GM19025 (cell line): ENCODE results near the gene WASHC2C.
"Not testable (repeated sequence)": the region's sequence is repeated elsewhere in the genome, so short reads cannot be mapped to it uniquely, and the experiment has no call there.

Experiments used
- ATAC-seq: cut with Tn5 transposase; IDR thresholded peaks from one replicate; pipeline ENCODE4 v1.9.1; 2021; ENCODE audit warnings: mild to moderate bottlenecking, low read depth, moderate library complexity; ENCODE audit not compliant: unreplicated experiment

WASHC2C gene

GRCh38 chr10:45768334-45768733 is 41.3 kb downstream of the WASHC2C start:
- ATAC-seq: not testable (repeated sequence)

DNA sequence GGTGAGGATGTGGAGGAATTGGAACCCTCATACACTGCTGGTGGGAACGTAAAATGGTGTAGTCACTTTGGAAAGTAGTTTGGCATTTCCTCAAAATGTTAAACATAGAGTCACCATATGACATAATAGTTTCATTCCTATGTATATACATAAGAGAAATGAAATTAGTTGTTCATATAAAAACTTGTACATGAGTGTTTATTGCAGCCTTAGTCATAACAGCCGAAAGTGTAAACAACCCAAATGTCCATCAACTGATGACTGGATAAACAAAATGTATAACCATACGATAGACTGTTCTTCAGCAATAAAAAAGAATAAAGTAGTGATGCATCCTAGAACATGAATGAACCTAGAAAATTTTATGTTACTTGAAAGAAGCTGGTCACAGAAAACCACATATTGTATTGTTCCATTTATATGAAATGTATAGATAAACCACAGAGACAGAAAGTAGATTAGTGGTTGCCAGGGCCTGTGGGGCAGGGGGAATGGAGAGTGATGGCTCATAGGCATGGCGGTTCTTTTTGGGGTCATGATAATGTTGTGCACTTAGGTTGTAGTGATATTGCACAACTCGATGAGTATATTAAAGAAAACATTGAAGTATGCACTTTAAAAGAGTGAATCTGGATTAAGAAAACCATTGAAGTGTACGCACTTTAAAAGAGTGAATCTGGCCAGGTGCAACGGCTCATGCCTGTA is 44.8 kb downstream of the WASHC2C start:
- not testable (repeated sequence) for ATAC-seq

DNA sequence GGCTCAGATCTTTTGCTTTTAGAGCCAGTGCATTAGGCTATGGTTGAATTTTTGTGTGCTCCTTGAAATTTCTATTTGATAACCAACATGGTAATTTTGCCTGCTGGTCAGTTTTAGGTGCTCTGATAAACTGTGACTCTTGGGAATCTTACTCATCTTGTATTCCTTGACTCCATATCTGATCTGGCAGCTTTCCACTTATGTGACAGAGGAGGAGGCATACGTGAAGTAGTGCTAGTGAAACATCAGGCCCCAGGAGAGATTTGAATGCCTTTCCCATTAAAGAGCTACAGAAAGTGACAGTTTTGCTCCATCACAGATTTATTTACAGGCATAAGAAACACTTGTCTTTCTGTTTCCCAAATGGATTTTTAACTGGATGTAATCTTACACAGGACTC is 59.2 kb downstream of the WASHC2C start:
- ATAC-seq: not testable (repeated sequence)

GRCh38 chr10:45787212-45787741 is 60.2 kb downstream of the WASHC2C start:
- ATAC-seq: not testable (repeated sequence)

- ATAC-seq: not testable (repeated sequence)
These were observed 62.9 kb downstream of the WASHC2C start for GRCh38 chr10:45789991-45790390.

GRCh38 chr10:45790694-45791426 is 63.8 kb downstream of the WASHC2C start:
- ATAC-seq: not testable (repeated sequence)

DNA sequence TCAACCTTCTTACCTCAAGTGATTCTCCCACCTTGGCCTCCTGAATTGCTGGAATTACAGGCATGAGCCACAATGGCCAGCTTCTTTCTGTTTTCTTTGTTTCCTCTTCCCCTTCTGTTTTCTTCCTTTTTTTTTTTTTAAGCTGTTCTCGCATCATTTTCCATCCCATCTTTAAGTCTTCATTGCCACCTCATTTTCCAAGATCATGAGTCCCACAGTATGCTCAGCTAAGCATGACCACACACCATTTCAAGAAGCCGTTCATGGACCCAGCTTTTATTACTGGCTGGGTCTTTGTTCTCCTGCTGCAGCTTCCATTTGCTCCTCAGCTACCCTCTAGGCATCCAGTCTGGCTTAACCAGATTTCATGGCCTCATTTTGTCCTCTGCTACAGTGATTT is 67.7 kb downstream of the WASHC2C start:
- ATAC-seq: not testable (repeated sequence)

GRCh38 chr10:45803060-45804010 is 76.3 kb downstream of the WASHC2C start:
- ATAC-seq: not testable (repeated sequence)

DNA sequence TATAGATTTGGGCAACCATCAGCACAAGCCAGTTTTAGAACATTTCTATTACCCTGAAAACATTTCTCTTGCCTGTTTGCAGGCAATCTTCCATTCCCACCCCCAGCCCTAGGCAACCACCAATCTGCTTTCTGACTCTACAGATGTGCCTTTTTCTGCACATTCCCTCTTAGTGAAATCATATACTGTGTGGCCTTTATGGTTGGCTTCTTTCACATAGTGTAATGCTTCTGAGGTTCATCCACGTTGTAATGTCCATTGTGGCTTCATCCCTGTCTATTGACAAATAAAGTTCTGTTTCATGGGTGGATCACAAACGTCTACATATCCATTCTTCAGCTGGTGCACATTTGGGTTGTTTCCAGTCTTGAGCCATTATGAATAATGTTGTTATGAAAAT is 77.9 kb downstream of the WASHC2C start:
- not testable (repeated sequence) for ATAC-seq

GRCh38 chr10:45809837-45810236 is 82.8 kb downstream of the WASHC2C start:
- ATAC-seq: no peak

- ATAC-seq: no peak
These were observed 84.0 kb downstream of the WASHC2C start for GRCh38 chr10:45811075-45811474.

- not testable (repeated sequence) for ATAC-seq
These were observed 85.9 kb downstream of the WASHC2C start for GRCh38 chr10:45812959-45813358.

DNA sequence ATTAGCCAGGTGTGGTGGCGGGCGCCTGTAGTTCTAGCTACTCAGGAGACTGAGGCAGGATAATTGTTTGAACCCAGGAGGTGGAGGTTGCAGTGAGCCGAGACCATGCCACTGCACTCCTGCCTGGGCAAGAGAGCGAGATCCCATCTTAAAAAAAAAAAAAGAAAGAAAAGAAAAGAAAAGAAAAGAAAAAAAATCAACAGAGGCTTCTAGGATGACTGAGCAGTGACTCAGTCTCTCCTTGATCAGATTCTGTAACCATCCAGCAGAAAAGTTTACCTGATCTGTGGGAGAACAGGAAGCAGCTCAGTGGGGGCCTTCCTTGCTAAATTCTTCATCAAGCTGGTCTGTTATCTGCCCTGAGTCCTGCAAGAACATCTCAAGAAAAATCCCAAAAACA is 87.1 kb downstream of the WASHC2C start:
- ATAC-seq: not testable (repeated sequence)

DNA sequence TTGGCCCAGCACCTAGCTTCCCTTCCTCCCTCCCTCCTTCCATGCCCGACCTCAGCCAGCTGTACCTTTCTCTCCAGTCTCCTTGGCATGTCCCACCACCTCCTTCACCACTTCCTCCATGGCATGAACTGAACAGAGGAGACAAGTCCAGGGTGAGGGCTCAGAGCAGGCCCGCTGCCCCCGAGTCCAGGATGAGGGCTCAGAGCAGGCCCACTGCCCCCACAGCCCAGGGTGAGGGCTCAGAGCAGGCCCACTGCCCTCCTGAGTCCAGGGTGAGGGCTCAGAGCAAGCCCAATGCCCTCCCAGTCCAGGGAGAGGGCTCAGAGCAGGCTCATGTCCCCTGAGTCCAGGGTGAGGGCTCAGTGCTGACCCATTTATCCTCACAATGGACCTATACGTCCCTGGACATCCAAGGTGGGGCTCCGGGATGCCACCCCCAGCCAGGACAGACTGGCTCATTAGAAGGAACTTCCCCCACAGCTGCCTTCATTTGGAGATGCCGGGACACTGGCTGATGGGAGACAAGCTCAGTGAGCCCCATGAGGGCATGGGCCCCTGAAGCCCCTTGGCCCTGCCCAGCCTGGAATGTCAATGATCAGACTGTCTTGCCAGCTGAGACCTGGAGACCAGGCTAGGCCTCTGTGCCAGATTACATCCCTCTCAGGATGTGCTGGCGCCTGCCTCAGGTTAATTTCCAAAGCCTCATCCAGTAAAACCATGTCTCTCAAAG is 90.2 kb downstream of the WASHC2C start:
- ATAC-seq: no peak

DNA sequence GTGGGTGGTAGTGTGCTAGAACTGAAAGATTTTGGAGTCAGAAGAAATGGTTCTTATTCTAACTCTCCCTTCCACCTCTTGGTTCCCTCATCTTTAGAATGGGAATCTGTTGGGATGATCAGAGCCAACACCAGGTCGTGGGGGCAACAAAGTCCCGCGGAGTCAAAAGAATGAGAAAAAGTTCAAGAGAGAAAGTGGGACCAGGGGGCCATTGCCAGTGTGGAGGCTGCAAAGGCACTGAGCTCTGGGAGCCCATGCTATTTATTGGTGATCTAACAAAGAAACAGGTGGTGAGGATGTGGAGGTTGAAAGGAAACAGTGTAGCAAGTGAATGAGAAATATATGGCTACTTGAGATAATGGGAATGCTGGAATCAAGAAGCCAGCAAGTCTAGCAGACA is 90.8 kb downstream of the WASHC2C start:
- no peak for ATAC-seq

GRCh38 chr10:45819552-45819951 is 92.5 kb downstream of the WASHC2C start:
- no peak for ATAC-seq

GRCh38 chr10:45820107-45820830 is 93.2 kb downstream of the WASHC2C start:
- not testable (repeated sequence) for ATAC-seq

DNA sequence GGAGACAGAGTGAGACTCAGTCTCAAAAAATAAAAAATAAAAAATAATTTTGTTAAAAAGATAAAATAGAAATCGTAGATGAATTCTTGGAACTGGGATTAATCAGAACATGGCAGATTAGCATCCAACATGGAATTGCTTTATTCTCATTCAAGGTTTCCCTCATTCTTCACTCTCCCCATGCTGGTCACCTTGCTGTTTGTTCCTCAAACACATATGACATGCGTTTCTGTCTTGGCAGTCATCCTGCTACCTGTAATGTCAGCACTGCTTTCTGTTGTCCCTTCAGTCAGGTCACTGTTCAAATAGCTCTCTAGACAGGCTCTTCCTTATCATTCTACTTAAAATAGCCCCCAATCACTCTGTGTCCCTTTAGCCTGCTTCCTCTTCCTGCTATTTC is 95.9 kb downstream of the WASHC2C start:
- not testable (repeated sequence) for ATAC-seq
